HepG2 (cell line): ENCODE results near the gene LDB3. TPM values are rescaled to one million over a fixed set of nuclear protein-coding genes. Genes with fewer than 3 reads are reported as not detected.

Experiments used
- CCDC6 ChIP-seq: sonication (generic); formaldehyde crosslinking; IDR thresholded peaks from 2 replicates; pipeline ENCODE4 v1.8.1; 2022; ENCODE audit warnings: mild to moderate bottlenecking, missing genetic modification reagents, moderate library complexity
- HMGXB4 ChIP-seq, 2 experiments: sonication (generic) in 1 of 2; formaldehyde crosslinking in 1 of 2; IDR thresholded peaks; 2 replicates each; pipeline versions ENCODE4 v1.4.0 to v1.6.1; 2018 to 2020; ENCODE audit warnings: missing genetic modification reagents in 2 of 2, borderline replicate concordance in 1 of 2, low read depth in 1 of 2, mild to moderate bottlenecking in 1 of 2, missing biosample characterization in 1 of 2
- KAT7 ChIP-seq: IDR thresholded peaks from 2 replicates; pipeline ENCODE4 v1.6.1; 2018; ENCODE audit warnings: borderline replicate concordance, missing compliant biosample characterization
- MTERF4 ChIP-seq: sonication (generic); formaldehyde crosslinking; IDR thresholded peaks from 2 replicates; pipeline ENCODE4 v1.8.0; 2023; ENCODE audit warnings: mild to moderate bottlenecking, missing genetic modification reagents
- NCOR1 ChIP-seq: fragments of 200-600 bp; sonication (generic); IDR thresholded peaks from 2 replicates; pipeline ENCODE4 v1.7.0; 2017; ENCODE audit warnings: antibody characterized with exemption, low read length, borderline replicate concordance
- SALL2 ChIP-seq: sonication (generic); formaldehyde crosslinking; IDR thresholded peaks from 2 replicates; pipeline ENCODE4 v1.8.1; 2023; ENCODE audit warnings: mild to moderate bottlenecking, missing genetic modification reagents, inconsistent platforms
- SUZ12 ChIP-seq: fragments of 150-350 bp; IDR thresholded peaks from 2 replicates; pipeline ENCODE4 v1.6.1; 2014; ENCODE audit warnings: low read depth, low read length
- TBL1XR1 ChIP-seq: fragments of 150-350 bp; IDR thresholded peaks from 2 replicates; pipeline ENCODE4 v1.6.1; 2014; ENCODE audit warnings: borderline replicate concordance, low read length; ENCODE audit not compliant: partially characterized antibody
- TCF12 ChIP-seq, 2 experiments: fragments of 450-650 bp in 1 of 2; sonication (generic) in 1 of 2; formaldehyde crosslinking in 1 of 2; IDR thresholded peaks; 2 replicates each; pipeline versions ENCODE4 v1.6.1 to v1.8.0; 2017 to 2022; ENCODE audit warnings: antibody characterized with exemption in 1 of 2, mild to moderate bottlenecking in 1 of 2, missing genetic modification reagents in 1 of 2, moderate library complexity in 1 of 2
- TP53 ChIP-seq: sonication (generic); formaldehyde crosslinking; conservative IDR thresholded peaks from 2 replicates; pipeline ENCODE4 v1.4.0; 2020; ENCODE audit warnings: missing genetic modification reagents
- ZBTB43 ChIP-seq: sonication (generic); formaldehyde crosslinking; conservative IDR thresholded peaks from 2 replicates; pipeline ENCODE4 v1.4.0; 2020; ENCODE audit warnings: missing genetic modification reagents
- ZNF318 ChIP-seq: sonication (generic); formaldehyde crosslinking; IDR thresholded peaks from 2 replicates; pipeline ENCODE4 v1.4.0; 2020; ENCODE audit warnings: mild to moderate bottlenecking, missing genetic modification reagents
- polyA plus RNA-seq, 8 experiments: library from polyadenylated mRNA; depleted of rRNA in 3 of 8; stranded (reverse) in 7 of 8; unstranded in 1 of 8; fragments of >200 nt; fragmentation: Illumina TruSeq in 4 of 8; extraction: Trizol in 4 of 8; gene quantifications; 2 replicates each; pipeline versions ENCODE4 v1.2.1 to v1.2.3, GENCODE V29; 2011 to 2016; ENCODE audit warnings: low read depth in 4 of 8, missing spikeins in 1 of 8, mixed read lengths in 1 of 8; ENCODE audit not compliant: insufficient read depth in 1 of 8
- total RNA-seq, 5 experiments: library from RNA; depleted of rRNA; stranded (reverse); fragments of >200 nt; fragmentation: Illumina TruSeq; extraction: Trizol; gene quantifications; 2 replicates each; pipeline ENCODE4 v1.2.3, GENCODE V29; 2016; ENCODE audit warnings: low read depth in 1 of 5

Gene LDB3
- total and polyA plus RNA-seq, 2 of the 13 experiments (the other 11 are each of a cell fraction or from before 2014, with no cell fraction given): not detected

- TF ChIP-seq MTERF4 (CRISPR knock-in tag): no peak
- TF ChIP-seq NCOR1: 0 out of 2 replicates have a peak, but pooled peaks have one; percentile 20
- TF ChIP-seq ZNF318 (CRISPR knock-in tag): no peak
- 0 out of 2 replicates have a peak, but pooled peaks have one; percentile 35 for TF ChIP-seq KAT7
- TF ChIP-seq CCDC6 (CRISPR knock-in tag): no peak
- TF ChIP-seq TP53 (CRISPR knock-in tag): no peak
- TF ChIP-seq SUZ12: no peak
- TF ChIP-seq SALL2 (CRISPR knock-in tag): no peak
- 0 out of 4 replicates have a peak, but pooled peaks of 1 of the 2 experiments have one; percentile 10 for TF ChIP-seq HMGXB4 (CRISPR knock-in tag; IDR thresholded peaks at IDR 0.05; ENCODE audit: borderline replicate concordance in 1 of 2, low read depth in 1 of 2)
- TF ChIP-seq TCF12 (IDR thresholded peaks at IDR 0.05): no peak
- no peak for TF ChIP-seq TCF12 (CRISPR knock-in tag; IDR thresholded peaks at IDR 0.05)
- no peak for TF ChIP-seq TBL1XR1
- no peak for TF ChIP-seq ZBTB43 (CRISPR knock-in tag)
Observed at GRCh38 chr10:86759073-86759672, 90.9 kb downstream of the LDB3 start (continued).
